GM19351 (cell line): Measurements from ENCODE around the gene FOXP4.

ENCODE experiments used
- ATAC-seq: cut with Tn5 transposase; IDR thresholded peaks from one replicate; pipeline ENCODE4 v1.9.1; 2021; ENCODE audit warnings: mild to moderate bottlenecking, moderate library complexity; ENCODE audit not compliant: unreplicated experiment

The FOXP4 gene

DNA sequence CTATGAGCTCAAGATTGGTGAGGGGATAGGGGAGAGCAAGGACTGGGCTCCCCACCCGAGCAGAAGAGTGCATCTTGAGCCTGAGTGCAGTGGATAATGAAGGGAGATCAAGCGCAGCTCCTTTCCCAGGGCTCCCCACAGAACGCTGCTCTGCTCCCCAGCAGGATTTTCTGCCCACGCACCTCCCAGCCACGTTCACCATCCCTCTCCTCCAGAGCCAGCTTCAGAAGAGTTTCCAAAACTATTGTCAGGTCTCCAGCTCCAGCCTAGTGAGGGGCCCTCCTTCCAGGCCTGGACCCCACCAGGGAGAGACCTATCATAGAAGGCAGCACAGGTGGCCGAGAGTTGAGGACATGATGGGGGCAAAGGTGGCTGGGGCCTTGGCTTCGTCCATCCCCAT, 34.5 kb downstream of the FOXP4 start:
- no peak for ATAC-seq

DNA sequence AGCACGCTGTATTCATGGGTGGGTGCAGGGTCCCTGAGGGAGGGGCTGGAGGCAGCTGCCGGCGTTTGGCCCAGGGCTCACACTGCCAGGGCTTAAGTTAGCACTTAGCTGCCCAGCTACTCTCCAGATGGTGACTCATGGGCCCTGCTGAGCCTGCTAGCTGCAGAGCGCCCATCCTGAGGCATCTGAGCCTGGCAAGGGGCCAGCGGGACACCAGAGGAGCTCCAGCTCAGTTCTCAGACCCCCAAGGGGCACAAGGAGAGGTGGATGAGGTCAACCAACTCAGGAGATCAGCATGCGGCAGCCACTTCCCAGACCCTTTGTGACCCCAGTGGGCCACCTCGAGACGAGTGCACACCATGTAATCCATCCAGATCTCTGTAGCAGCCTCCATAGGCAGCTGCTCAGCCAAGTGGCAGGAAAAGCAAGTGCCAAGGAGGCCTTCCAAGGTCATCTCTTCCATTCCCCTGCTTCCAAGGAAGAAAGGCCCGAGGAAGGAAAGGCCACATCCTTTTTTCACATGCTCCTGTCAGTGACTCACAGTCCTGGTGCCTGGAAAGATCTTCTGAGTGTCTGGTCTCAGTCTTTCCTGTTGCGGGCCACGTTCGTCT, 35.3 kb downstream of the FOXP4 start:
- ATAC-seq: no peak

DNA sequence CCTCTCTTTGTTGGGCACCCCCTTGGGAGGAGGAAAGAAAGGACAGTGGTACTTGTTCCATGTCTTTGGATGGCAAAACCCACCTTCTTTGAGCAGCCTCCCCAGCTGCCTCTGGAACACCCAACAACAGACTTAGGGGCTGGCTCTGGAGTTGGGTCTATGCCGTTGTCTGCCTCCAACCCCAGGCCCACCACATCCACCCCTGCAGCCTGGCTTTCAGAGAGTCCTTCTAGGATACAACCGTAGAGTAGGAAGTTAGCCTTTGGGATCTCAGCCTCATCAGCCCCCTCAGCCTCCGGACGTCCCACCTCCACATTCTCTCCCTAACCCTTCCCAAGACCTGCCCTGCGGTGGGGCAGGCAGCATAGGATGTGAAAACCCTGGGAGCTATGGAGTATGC, 36.4 kb downstream of the FOXP4 start:
- ATAC-seq: no peak

DNA sequence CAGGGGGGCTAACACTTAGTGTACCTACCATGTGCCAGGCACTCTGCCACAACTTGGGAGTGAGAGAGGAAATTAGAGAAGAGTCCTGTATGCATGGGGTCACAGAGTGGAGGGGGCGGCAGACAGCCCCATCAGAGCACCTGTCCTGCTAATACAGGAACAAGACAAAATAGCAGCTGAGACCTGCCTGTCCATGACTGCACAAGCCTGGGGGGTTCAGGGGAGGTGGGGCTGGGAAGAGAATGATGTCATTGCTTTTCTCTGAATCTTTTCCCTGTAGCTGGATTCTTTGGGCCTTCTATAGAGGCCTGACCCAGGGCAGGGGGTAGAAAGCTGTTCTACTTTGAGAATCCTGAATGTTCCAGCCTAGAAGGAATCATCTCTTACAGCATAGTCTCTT, 37.4 kb downstream of the FOXP4 start:
- ATAC-seq: no peak

DNA sequence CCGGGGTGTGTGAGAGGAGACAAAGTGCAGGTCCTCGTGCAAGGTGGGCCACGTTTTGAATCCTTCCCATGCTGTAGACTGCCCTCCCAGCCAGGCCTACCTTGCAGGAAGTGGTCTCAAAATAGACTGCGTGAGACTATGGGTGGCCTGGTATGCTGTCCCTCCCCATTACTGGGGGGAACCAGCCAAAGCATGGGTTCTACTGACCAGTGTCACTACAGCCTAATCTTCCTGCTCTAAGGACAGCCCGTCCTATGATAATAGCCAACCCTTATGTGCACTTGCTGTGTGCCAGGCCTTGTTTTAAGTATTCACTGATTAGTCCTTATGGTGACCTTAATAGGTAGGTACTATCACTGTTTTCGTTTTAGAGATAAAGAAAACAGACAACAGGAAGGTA, 38.0 kb downstream of the FOXP4 start:
- ATAC-seq: no peak

DNA sequence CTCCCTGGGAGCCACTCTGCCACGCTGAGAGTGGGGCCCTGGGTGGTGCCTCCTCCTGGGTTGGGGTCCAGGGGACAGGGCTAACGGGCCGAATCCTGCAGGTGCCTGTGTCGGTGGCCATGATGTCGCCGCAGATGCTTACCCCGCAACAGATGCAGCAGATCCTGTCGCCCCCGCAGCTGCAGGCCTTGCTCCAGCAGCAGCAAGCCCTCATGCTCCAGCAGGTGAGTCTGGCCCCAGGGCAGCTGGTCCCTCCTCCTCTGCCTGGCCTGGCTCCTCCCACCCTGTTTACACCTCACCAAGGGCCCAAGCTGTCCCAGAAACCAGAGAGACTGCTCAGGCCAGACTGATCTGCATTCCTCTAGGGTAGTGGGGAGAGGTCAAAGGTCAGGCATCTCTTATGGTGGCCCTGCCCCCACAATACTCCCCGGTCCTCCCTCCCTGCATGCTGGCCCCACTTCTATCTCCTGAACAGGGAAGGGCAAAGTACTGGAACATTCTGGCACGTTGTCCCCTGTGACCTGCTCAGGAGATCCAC, 38.6 kb downstream of the FOXP4 start:
- ATAC-seq: no peak

DNA sequence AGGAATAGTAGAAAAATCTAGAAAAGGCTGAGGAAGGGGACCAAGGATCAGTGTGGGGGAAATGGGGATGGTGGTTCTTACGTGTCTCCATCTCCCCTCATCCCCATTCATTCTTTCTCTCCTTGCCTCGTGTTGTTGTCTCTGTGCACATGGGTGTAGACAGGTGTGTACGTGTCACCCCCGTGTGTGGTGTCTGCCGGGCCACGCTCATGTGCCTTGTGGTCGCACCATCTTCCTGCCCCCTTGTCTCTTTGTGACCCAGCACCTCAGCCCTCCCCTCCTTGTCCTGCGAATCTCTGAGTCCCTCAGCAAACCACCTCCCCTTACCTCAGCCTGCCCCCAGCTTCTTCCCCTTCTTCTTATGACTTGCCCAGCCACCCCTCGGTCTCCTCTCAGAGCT, 39.4 kb downstream of the FOXP4 start:
- no peak for ATAC-seq

DNA sequence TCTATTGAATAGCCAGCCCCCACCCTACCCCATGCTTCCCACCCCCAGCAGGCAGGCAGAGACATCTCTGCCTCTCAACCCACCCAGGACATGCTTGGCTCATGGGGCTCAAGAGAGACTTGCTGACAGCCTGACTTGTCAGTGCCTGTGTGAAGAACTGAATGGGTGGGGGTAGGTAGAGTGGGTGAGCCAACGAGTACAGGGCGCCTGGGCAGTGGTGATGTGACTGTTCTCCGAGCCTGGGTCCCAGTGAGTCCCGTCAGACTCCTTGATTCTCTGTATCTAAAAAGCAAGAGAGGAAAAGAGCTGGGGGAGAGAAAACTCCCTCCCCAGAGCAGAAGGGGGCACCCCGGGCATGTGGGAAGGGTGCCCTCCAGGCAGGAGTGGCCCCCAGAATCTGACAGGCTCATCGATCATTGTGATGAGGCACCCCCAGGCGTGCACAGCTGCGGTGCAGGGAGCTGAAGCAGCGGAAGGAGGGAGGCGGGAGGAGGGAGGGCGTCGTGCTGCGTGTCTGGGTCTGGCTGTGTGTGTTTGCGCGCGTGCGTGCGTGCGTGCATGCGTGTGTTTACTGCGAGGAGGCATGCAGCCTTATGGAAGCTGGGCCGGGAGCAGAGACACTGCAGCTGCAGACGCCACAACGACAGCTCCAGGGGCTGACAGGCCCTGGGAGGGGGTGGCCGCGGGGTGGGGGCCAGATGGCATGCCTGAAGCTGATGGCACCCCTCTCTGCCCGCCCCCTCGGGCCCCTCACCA, 40.2 kb downstream of the FOXP4 start:
- no peak for ATAC-seq

DNA sequence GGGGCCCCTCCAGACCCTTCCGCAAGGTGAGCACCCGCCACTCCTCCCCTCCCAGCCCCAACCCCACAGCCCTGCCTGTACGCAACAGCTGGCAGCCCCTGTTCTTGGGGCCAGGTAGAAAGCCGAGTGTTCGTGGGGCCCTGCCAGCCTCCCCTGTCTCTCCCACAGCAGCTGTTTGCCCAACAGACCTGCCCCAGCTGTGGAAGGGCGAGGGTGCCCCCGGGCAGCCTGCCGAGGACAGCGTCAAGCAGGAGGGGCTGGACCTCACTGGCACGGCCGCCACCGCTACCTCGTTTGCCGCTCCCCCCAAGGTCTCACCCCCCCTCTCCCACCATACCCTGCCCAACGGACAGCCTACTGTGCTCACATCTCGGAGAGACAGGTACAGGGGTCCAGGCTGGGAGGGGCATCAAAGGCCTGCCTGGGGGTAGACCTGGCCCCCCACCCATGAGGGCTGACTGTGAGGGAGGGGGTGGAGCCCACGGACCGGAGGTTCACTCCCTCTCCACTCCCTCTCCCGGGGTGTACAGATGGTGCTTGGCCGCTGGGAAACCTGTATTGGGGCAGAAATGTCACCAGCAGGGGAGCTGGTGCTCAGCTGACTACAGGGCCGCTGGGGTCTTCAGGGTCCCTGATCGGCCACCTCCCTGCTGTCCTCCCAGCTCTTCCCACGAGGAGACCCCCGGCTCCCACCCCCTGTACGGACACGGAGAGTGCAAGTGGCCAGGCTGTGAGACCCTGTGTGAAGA, 41.1 kb downstream of the FOXP4 start:
- ATAC-seq: no peak

DNA sequence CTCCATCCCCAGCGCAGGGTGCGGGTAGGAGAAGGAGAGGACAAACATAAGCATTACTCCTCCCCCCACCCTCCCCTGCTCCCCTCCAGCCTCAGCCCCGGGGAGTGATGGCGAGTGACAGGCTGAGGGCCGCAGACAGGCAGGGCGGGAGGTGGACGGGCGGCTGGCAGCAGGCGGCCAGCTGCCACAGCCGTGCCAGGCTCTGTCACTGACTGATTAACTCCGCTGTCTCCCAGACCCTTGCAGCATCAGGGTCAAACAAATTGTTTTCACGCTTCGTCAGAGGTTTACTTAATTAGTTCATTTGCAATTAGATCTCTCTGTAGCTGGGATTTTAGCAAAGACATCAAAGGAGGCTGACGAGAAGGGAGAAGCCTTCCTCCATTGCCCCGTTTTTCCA, 41.9 kb downstream of the FOXP4 start:
- no peak for ATAC-seq

DNA sequence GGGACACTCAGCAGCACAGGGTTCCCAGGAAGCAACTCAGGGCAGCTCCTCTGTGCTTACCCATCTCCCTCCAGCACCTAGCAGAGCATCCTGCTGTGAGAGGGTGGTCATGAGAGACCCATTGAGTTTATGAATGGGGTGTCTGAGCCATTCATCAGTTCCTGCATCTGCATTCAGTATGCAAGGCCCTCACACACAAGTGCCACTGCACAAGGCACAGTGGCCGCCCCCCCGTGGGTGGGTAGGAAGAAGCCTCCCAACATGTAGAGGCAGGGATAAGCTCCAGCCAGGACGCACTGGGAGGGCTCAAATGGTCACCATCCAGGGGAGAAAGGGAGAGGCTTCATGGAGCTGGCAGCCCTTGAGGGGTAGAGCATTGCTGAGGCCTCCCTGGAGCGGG, 43.0 kb downstream of the FOXP4 start:
- no peak for ATAC-seq

DNA sequence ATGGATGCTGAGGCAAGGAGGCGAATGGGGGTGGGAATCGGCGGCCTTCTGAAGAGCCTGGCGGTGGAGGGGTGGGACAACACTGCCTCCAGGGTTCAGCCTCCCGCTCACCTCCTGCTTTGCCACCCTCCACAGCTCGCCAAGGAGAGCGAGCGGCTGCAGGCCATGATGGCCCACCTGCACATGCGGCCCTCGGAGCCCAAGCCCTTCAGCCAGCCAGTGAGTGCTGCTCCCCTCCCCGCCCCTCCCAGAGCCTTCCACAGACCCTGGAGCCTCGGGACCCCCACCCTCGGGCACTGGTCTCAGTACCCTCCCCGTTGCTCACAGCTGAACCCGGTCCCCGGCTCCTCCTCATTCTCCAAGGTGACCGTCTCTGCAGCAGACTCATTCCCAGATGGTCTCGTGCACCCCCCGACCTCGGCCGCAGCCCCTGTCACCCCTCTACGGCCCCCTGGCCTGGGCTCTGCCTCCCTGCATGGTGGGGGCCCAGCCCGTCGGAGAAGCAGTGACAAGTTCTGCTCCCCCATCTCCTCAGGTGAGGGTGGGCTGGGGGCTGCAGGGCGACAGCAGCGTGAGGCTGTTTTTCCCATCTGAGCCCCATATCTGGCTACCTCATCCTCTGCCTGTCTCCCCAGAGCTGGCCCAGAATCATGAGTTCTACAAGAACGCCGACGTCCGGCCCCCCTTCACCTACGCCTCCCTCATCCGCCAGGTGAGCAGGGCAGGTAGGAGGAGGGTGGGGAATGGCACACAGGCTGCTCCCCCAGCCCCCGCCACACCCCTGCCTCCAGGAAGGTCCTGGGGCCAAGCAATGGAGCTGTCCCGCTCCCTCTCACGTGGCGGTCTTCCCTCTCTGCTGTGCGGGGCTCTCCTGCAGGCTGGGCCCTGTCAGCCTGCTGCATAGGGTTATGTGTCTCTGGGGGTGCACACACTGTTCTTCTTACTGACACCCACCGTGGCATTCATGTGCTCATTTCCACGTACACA, 43.7 kb downstream of the FOXP4 start:
- no peak for ATAC-seq

DNA sequence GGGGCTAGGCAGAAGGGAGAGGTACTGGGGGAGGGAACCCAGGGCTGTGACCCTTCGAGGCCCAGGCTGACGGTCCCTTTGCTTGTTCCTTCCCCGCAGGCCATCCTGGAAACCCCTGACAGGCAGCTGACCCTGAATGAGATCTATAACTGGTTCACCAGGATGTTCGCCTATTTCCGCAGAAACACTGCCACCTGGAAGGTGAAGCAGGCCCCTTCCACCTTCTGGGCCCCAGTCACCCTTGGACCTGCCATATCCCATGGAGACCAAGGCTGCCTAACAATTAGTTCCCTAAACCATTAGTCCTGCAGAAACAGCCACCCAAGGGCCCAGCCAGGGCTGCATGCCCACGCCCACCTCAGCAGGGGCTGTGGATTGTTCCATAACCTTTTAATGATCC, 44.9 kb downstream of the FOXP4 start:
- no peak for ATAC-seq

DNA sequence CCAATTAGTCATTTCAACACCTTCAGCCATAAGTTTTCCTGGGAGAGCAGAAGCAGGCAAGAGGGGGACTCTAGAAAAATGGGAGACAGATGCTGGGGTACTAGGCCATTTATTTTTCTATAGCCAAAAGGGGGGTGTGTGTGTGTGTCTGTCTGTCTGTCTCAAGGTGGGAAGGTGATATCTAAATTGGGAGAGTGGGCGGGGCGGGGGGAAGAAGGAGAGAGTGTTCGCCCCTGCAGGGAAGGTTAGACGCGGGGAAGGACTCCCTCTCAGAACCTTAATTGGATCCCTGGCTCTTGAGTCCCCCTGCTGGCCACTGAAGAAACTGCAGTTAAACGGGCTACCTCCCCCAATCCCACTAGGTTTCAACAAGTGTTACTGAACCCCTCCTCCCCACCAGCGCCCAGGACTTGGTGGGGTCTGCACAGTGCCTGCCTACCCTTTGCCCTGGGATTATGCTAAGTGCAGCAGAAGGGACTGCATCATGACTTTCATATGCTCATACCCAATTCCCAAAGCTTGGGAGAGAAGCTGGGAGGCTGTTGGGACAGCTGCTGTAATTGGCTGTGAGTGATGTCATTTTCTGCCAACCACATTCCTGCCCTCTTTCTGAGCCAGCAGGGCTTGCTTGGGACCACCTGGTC, 45.8 kb downstream of the FOXP4 start:
- no peak for ATAC-seq

DNA sequence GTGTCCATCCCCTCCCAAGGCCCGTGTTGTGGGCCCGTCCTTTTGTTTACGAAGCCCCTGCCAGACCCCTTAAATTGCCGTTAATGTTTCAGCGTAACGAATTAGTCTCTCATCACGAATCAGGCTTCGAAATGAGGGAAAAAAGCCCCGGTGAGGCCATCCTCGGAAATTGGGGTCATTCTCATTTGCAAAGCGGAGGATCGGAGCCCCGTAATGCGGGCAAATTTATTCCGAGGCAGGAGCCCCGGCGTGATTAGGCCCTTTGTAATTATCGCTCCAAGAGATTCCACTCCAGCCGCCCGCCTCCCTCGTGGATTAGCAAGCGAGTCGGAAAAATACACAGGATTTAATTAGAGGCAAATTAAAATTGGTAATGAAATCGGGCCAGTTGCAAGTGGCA, 47.2 kb downstream of the FOXP4 start:
- ATAC-seq: no peak

DNA sequence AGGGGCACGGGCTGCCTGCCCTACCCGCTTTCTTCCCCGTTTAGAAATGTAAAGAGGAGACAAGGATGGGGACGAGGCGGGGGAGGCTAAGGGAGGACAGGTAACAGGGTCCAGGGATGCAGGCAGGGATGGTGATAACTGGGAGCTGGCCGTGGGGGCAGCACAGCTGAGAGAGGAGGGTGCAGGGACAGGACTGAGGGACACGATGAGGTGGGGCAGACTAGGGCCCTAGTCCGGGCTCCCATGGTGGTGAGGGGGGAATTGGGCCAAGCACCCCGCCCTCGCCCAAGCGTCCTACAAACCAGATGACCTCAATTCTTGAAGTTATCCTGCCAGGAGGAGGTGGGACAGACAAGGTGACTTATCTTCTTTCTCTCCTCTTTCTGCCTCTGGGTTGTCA, 47.7 kb downstream of the FOXP4 start:
- no peak for ATAC-seq

DNA sequence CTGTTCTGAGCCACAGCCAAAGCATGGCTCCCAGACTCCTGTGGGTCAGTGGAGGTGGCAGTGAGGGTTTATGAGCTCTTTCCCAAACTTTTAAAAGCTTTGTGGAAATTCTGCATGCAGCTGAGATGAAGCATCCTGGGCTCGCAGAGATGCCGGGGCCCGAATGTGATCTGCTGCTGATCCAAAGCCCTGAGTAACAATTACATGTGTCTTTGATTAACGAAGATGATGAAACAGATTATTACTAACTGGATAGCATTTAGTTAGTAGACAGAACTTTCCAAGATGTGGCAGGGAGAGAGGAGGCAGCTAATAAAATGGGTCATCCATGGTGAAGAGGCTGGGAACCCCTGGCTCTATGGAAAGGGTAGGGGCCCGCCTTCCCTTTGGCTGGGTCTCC, 48.1 kb downstream of the FOXP4 start:
- ATAC-seq: no peak

DNA sequence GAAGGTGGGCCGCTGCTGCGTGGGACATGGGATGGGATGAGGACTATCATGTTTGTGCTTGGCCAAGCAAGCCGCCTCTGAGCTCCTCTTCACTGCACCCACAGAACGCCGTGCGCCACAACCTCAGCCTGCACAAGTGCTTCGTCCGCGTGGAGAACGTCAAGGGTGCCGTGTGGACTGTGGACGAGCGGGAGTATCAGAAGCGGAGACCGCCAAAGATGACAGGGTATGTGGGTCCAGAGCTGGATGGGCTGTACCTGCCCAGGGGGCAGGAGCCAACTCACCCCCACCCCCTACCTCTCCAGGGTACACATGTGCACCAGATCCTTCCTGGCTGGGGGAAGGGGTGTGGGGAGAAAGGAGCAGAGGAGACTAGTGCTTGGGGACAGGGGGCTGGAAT, 48.6 kb downstream of the FOXP4 start:
- ATAC-seq: no peak

DNA sequence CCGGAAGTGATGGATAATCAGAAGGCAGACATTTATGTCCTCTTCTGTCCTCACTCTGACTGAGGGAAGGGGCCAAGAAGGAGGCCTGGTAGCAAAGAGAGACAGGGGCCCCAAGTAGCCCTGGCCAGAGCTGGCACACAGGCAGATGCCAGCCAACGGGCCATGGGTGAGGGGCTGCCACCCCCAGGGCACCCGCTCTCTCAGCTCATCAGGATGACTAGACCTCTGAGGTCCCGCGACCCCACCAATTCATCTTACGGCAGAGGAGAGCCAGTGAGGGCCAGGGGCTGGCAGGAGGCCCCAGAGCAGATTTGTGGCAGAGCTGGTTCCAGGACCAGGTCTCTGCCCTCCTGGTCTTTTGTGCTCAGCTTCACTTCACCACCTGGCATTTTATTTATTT, 49.0 kb downstream of the FOXP4 start:
- ATAC-seq: no peak

DNA sequence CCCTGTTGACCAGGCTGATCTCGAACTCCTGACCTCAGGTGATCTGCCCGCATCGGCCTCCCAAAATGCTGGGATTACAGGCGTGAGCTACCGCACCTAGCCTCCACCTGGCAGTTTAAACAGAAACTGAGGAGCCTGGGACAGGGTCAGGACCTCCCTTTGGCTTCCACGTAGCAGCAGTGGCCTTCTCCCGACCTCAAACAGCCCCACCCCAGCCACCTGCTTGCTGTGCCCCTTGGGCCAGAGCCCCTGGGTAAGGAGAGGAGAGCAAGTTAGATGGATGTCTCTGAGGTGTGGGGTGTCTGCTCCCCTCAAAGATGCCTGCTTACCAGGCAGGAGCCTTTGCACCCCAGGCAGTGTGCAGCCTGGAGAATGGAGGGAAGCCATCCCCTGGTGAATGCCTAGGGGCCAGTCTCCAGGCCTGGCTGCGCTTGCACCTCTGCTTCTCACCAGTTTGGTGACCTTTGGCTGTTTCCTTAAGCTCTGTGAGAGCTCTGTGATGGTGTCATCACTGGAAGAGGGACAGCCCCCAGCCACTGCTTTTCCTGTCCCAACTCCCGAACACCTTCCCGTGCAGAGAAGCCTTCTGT, 50.0 kb downstream of the FOXP4 start:
- ATAC-seq: no peak
